ENCODE data around the gene SLAMF7.
A peak's percentile ranks its signal among the peaks of the same experiment; 100 is the strongest.
"Not testable (repeated sequence)": the region's sequence is repeated elsewhere in the genome, so short reads cannot be mapped to it uniquely, and the experiment has no call there.

Gene SLAMF7

GRCh38 chr1:160721473-160721872 is 17.6 kb upstream of the SLAMF7 start:
- DNase-seq: no peak

GRCh38 chr1:160722726-160723125 is 16.3 kb upstream of the SLAMF7 start:
- DNase-seq: no peak

GRCh38 chr1:160723332-160723731 is 15.7 kb upstream of the SLAMF7 start:
- DNase-seq: no peak

- DNase-seq: peak; percentile 69
Measured at GRCh38 chr1:160724465-160725242, 14.4 kb upstream of the SLAMF7 start.

GRCh38 chr1:160726114-160726497 is 12.9 kb upstream of the SLAMF7 start:
- DNase-seq: no peak

- peak; percentile 90 for DNase-seq
Measured at GRCh38 chr1:160726498-160727315, 12.3 kb upstream of the SLAMF7 start.

GRCh38 chr1:160727316-160727640 is 11.8 kb upstream of the SLAMF7 start:
- DNase-seq: no peak

GRCh38 chr1:160731564-160731963 is 7.5 kb upstream of the SLAMF7 start:
- DNase-seq: not testable (repeated sequence)

GRCh38 chr1:160731990-160732389 is 7.1 kb upstream of the SLAMF7 start:
- DNase-seq: no peak

- no peak for DNase-seq
Measured at GRCh38 chr1:160733898-160734297, 5.1 kb upstream of the SLAMF7 start.

- no peak for DNase-seq
Measured at GRCh38 chr1:160734301-160734700, 4.7 kb upstream of the SLAMF7 start.

- no peak for DNase-seq
Measured at GRCh38 chr1:160738271-160738670, 776 bp upstream of the SLAMF7 start.

GRCh38 chr1:160740133-160740688 is 1.2 kb downstream of the SLAMF7 start:
- DNase-seq: peak; percentile 35

- DNase-seq: peak; percentile 51
Measured at GRCh38 chr1:160741092-160741501, 2.0 kb downstream of the SLAMF7 start.

- no peak for DNase-seq
Measured at GRCh38 chr1:160741612-160742348, 2.7 kb downstream of the SLAMF7 start.

- peak; percentile 50 for DNase-seq
Measured at GRCh38 chr1:160742428-160743127, 3.5 kb downstream of the SLAMF7 start.

- peak; percentile 48 for DNase-seq
Measured at GRCh38 chr1:160743266-160743665, 4.2 kb downstream of the SLAMF7 start.

GRCh38 chr1:160744199-160744851 is 5.3 kb downstream of the SLAMF7 start:
- DNase-seq: peak; percentile 68

- DNase-seq: no peak
Measured at GRCh38 chr1:160744852-160745520, 5.9 kb downstream of the SLAMF7 start.

GRCh38 chr1:160745551-160745950 is 6.5 kb downstream of the SLAMF7 start:
- DNase-seq: no peak

- no peak for DNase-seq
Measured at GRCh38 chr1:160746836-160747500, 7.9 kb downstream of the SLAMF7 start.
